Liver (tissue), 3 donors: ENCODE measurements around the gene SPATA2L.
A peak's percentile ranks its signal among the peaks of the same experiment; 100 is the strongest.

Source experiments
- FOXA2 ChIP-seq: IDR thresholded peaks from 2 replicates; pipeline ENCODE4 v1.6.1; 2016; ENCODE audit warnings: antibody characterized with exemption
- RXRA ChIP-seq, 2 donors: IDR thresholded peaks; 2 replicates each; pipeline ENCODE4 v1.6.1; 2017 to 2018; ENCODE audit warnings: antibody characterized with exemption in 2 of 2, mild to moderate bottlenecking in 1 of 2
- TF ChIP-seq, protein P1 (sequence below): IDR thresholded peaks from 2 replicates; pipeline ENCODE4 v1.6.1; 2016; ENCODE audit warnings: antibody characterized with exemption
- TF ChIP-seq, protein P2 (sequence below): fragments of 150-350 bp; IDR thresholded peaks from 2 replicates; pipeline ENCODE4 v1.5.1; 2017; ENCODE audit warnings: improper control_type of control experiment, low read depth, low read length; ENCODE audit not compliant: missing input control
- donor health status: healthy.
- donor health status: healthy.

DNA sequence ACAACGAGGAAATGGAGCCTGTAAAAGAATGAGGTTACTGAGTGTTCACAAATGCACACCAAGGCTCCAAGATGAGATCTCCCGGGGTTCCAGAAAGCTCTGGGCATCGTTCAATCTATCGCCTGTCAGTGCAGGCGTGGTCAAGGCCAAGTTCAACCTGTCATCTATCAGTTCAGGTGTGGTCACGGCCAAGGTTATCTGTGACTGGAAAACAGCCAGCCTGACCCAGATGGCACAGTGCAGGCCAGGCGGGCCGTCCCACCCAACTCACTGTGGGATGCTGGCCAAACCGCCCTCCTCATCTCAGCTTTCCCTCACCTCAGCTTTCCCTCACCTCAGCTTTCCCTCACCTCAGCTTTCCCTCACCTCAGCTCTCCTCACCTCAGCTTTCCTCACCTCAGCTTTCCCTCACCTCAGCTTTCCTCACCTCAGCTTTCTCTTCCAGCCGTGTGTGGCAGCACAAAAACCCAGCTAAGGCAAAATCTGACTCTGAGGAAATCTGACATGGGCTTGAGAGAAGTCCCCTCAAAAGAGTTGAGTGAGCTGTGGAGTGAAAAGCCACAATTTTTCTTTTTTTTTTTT, 46.4 kb downstream of the SPATA2L start:
- peak; percentile 4 to 16 for TF ChIP-seq RXRA (IDR thresholded peaks at IDR 0.05)
- TF ChIP-seq, protein P1, sequence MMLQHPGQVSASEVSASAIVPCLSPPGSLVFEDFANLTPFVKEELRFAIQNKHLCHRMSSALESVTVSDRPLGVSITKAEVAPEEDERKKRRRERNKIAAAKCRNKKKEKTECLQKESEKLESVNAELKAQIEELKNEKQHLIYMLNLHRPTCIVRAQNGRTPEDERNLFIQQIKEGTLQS, result no peak
- TF ChIP-seq, protein P2, sequence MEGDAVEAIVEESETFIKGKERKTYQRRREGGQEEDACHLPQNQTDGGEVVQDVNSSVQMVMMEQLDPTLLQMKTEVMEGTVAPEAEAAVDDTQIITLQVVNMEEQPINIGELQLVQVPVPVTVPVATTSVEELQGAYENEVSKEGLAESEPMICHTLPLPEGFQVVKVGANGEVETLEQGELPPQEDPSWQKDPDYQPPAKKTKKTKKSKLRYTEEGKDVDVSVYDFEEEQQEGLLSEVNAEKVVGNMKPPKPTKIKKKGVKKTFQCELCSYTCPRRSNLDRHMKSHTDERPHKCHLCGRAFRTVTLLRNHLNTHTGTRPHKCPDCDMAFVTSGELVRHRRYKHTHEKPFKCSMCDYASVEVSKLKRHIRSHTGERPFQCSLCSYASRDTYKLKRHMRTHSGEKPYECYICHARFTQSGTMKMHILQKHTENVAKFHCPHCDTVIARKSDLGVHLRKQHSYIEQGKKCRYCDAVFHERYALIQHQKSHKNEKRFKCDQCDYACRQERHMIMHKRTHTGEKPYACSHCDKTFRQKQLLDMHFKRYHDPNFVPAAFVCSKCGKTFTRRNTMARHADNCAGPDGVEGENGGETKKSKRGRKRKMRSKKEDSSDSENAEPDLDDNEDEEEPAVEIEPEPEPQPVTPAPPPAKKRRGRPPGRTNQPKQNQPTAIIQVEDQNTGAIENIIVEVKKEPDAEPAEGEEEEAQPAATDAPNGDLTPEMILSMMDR, result no peak
- TF ChIP-seq FOXA2, result no peak
